Parathyroid adenoma (tissue), 2 donors: ENCODE measurements around the gene EGFL8.

Source experiments
- H2AFZ ChIP-seq: fragments of 300-600 bp; sonication (generic); one replicate; pipeline ENCODE4 v1.7.0; 2017; ENCODE audit warnings: antibody characterized with exemption, mild to moderate bottlenecking
- H3K27ac ChIP-seq: fragments of 300-600 bp; sonication (generic); one replicate; pipeline ENCODE4 v1.7.0; 2017
- H3K27me3 ChIP-seq: fragments of 300-600 bp; sonication (generic); one replicate; pipeline ENCODE4 v1.7.0; 2017; ENCODE audit warnings: low read length; ENCODE audit not compliant: control insufficient read depth, insufficient read depth
- H3K36me3 ChIP-seq: fragments of 300-600 bp; sonication (generic); one replicate; pipeline ENCODE4 v1.7.0; 2017; ENCODE audit warnings: low read length; ENCODE audit not compliant: control insufficient read depth, insufficient read depth
- H3K4me1 ChIP-seq: fragments of 300-600 bp; sonication (generic); one replicate; pipeline ENCODE4 v1.7.0; 2017; ENCODE audit warnings: control low read depth
- H3K4me2 ChIP-seq: fragments of 300-600 bp; sonication (generic); one replicate; pipeline ENCODE4 v1.7.0; 2017; ENCODE audit warnings: low read length
- H3K4me3 ChIP-seq: fragments of 300-600 bp; sonication (generic); one replicate; pipeline ENCODE4 v1.7.0; 2017; ENCODE audit warnings: low read depth, low read length
- H3K79me2 ChIP-seq: fragments of 300-600 bp; sonication (generic); one replicate; pipeline ENCODE4 v1.7.0; 2017; ENCODE audit warnings: control low read depth
- H3K9ac ChIP-seq: fragments of 300-600 bp; sonication (generic); one replicate; pipeline ENCODE4 v1.7.0; 2017; ENCODE audit warnings: mild to moderate bottlenecking
- H3K9me3 ChIP-seq: fragments of 300-600 bp; sonication (generic); one replicate; pipeline ENCODE4 v1.7.0; 2017; ENCODE audit warnings: low read length; ENCODE audit not compliant: control insufficient read depth
- CTCF ChIP-seq: fragments of 300-600 bp; sonication (generic); IDR thresholded peaks from one replicate; pipeline ENCODE4 v1.7.0; 2017; ENCODE audit warnings: antibody characterized with exemption, mild to moderate bottlenecking
- donor health status: primary hyperparathyroidism.

EGFL8 gene

GRCh38 chr6:32149092-32149755 is 15.2 kb upstream of the EGFL8 start:
- no peak for TF ChIP-seq CTCF
- Histone ChIP-seq H3K9ac (no peak overlapping the region), H3K4me3 (no peak overlapping the region), H3K4me1 (peaks cover 12% of the 10 kb centered on the region), H3K27ac (no peak overlapping the region), H3K4me2 (no peak overlapping the region), H2AFZ (no peak overlapping the region), H3K36me3 (no peaks in the 10 kb centered on the region), H3K9me3 (no peaks in the 10 kb centered on the region), H3K27me3 (no peaks in the 10 kb centered on the region), H3K79me2 (peaks cover 1% of the 10 kb centered on the region)

GRCh38 chr6:32149932-32150870 is 14.2 kb upstream of the EGFL8 start:
- H3K79me2 ChIP-seq: peaks cover 9% of the 10 kb centered on the region
- no peaks in the 10 kb centered on the region for H3K27me3 ChIP-seq
- no peaks in the 10 kb centered on the region for H3K9me3 ChIP-seq
- TF ChIP-seq CTCF: no peak
- no peak overlapping the region for H3K27ac ChIP-seq
- H2AFZ ChIP-seq: no peak overlapping the region
- peaks cover 15% of the 10 kb centered on the region for H3K4me1 ChIP-seq
- H3K4me3 ChIP-seq: no peak overlapping the region
- no peaks in the 10 kb centered on the region for H3K36me3 ChIP-seq
- no peak overlapping the region for H3K9ac ChIP-seq
- H3K4me2 ChIP-seq: no peak overlapping the region

- H2AFZ ChIP-seq: peak overlapping the region; percentile 80
- H3K36me3 ChIP-seq: no peaks in the 10 kb centered on the region
- H3K4me3 ChIP-seq: peak overlapping the region; percentile 36
- H3K27ac ChIP-seq: peak overlapping the region; percentile 39
- no peak overlapping the region for H3K9ac ChIP-seq
- peaks cover 9% of the 10 kb centered on the region for H3K79me2 ChIP-seq
- H3K4me1 ChIP-seq: peaks cover 15% of the 10 kb centered on the region
- H3K9me3 ChIP-seq: no peaks in the 10 kb centered on the region
- no peaks in the 10 kb centered on the region for H3K27me3 ChIP-seq
- H3K4me2 ChIP-seq: peak overlapping the region; percentile 46
- TF ChIP-seq CTCF: no peak
Observed at GRCh38 chr6:32151181-32151862, 13.1 kb upstream of the EGFL8 start.

- peak within 1 kb of the TSS; percentile 80 for H2AFZ ChIP-seq
- H3K4me2 ChIP-seq: peak within 1 kb of the TSS; percentile 88
- H3K27me3 ChIP-seq: no peaks in the 10 kb centered on the region
- TF ChIP-seq CTCF: no peak
- no peaks in the 10 kb centered on the region for H3K9me3 ChIP-seq
- H3K9ac ChIP-seq: peak within 1 kb of the TSS; percentile 50
- peaks cover 15% of the 10 kb centered on the region for H3K4me1 ChIP-seq
- peak within 1 kb of the TSS; percentile 80 for H3K4me3 ChIP-seq
- H3K36me3 ChIP-seq: no peaks in the 10 kb centered on the region
- H3K79me2 ChIP-seq: peaks cover 9% of the 10 kb centered on the region
- peak within 1 kb of the TSS; percentile 98 for H3K27ac ChIP-seq
Observed at GRCh38 chr6:32151863-32152768, 12.3 kb upstream of the EGFL8 start, which contains the start of gene PRRT1. Gene PRRT1 (minus strand): TSS chr6:32151939. CDS start chr6:32151827, 112 bp downstream.
